HuH-7 (cell line): Measurements from ENCODE around the gene MADCAM1.

Source experiments
- DNase-seq: peaks from one replicate; pipeline ENCODE4 v3.0.0; 2011; ENCODE audit warnings: low spot score

The MADCAM1 gene

GRCh38 chr19:532561-533363, 36.5 kb downstream of the MADCAM1 start:
- DNase-seq: peak; percentile 63

GRCh38 chr19:533364-534058, 37.2 kb downstream of the MADCAM1 start:
- DNase-seq: no peak

GRCh38 chr19:534088-534487, 37.8 kb downstream of the MADCAM1 start:
- DNase-seq: no peak

DNA sequence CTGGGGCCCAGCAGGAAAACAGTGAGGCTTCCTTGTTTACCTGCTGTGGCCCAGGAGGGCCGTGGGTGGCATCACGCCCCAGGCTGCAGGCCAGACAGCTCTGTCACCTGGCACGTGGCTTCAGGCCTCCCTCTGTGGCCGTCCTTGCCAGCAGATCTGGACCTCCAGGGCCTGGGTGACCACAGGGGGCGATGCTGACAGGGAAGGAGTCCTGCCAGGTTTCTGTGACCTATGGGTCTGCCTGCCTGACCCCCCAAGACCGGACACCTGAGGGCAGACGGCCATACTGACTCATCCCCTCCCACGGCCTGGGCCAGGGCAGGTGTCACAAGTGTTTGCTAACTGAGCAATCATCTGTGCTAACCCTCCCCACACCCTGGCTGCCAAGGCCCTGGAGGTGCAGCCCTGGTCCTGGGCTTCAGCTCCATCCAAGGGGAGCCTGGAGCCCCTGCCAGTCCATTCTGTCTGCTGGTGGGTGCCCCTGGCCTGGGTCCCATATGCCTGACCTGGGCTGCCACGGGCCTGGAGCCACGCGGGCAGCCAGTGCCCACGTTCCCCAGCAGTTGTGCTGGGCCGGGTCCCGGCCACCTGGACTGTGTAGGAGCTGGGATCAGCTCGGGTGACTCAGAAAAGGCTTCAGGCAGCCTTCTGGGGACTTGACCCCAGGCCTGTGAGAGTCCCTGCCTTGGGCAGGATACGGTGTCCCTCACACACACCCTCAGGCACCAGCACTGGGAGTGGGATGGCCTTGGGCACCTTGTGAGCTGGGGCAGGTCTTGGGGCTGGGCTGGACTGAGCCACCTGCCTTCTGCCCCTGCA, 38.9 kb downstream of the MADCAM1 start:
- no peak for DNase-seq

- DNase-seq: no peak
Observed at GRCh38 chr19:536031-536880, 40.0 kb downstream of the MADCAM1 start.

GRCh38 chr19:536881-537404, 40.7 kb downstream of the MADCAM1 start:
- DNase-seq: no peak

- no peak for DNase-seq
Observed at GRCh38 chr19:538641-539428, 42.5 kb downstream of the MADCAM1 start.

DNA sequence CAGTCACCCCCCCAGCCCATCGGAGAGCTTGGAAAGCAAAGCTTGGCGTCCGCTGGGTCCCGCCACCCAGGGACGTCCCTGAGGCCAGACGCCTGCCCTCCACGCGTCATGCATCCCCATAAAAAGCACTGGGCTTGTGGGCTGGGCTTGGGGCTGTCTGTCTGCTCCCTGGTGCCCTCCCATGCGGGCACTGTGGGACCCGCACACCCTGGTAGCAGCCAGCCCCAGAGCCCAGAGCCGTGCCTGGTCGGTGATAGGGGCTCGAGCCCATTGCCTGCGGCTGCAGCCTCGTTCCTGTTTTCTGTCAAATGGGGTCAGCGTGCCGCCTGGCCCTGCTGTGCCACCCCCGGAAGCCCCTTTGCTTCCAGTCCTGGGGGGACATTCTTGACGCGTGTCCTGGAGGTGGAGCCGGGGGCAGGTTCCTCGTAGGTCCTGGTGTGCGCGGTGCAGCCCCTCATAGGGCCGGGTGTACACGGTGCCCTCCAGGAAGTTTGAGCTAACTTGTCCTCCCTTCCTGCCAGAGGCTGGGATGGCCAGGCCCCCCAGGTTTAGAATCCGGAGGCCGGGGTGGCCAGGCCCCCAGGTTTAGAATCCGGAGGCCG, 43.2 kb downstream of the MADCAM1 start:
- DNase-seq: no peak

- DNase-seq: no peak
Observed at GRCh38 chr19:540867-541637, 44.8 kb downstream of the MADCAM1 start.

GRCh38 chr19:541699-542098, 45.4 kb downstream of the MADCAM1 start:
- no peak for DNase-seq

DNA sequence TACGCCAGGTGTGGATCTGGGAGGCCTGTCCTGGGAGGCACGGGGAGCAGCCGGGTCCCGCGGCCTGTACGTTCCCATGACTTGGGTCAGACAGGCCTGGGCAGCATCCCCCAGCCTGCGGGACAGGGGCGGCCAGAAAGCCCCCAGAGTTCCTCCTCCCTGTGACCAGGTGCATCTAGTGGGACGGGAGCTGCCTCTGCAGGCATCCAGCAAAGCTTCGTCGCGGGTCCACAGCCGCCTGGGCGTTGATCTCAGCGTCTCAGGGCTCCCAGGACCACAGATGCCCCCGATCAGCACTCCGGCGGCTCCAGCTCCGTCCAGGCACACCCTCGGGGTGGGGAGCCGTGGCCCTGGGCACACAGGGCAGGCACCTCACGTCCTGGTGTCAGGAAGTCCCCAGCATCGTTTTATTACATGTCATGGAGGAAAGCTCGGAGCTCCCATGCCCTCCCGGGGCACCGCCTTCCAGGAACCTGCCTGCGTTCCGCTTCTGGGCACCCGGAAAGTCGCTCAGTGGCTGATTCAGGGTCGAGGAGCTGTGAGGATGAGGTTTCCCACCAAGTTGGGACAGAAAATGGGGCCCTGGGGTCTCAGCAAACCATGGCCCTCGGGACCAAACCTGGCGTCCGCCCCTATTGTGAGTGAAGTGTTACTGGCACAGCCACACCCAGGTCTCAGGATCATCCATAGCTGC, 46.0 kb downstream of the MADCAM1 start:
- no peak for DNase-seq

DNA sequence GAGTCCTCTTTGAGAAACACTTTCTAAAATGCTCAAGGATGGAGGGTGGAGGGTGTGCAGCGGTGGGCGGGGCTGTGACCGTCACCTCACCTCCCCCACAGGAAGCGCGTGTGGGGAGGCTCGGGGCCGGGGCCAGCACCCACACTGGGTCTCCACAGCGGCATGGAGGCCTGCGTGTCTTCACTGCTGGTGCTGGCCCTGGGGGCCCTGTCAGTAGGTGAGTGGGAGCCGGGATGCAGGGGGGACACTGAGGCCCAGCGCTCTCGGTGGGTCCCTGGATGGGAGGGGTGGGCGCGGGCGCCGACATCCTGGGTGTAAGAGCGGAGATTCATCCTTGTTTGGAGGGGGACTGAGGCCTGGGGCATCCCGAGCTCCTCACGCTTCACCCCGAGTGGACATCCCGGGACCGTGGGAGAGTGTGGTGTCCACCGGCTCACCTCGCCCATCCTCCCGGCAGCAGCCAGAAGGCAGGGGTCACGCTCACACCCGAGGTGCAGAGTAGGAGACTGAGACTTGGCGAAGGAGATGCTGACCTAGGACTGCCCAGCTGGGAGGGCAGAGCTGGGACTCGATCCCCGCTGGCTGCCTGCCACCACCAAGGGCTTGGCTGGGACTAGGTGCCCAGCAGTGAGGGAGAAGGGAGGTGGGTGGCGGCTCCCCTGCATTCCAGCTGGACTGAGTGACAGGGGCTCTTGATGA, 47.8 kb downstream of the MADCAM1 start, which contains the start of gene GZMM:
TSS of gene GZMM (plus strand) at position 144 of the 699 bp plus-strand sequence. CDS start at position 163, 19 bp downstream.
- no peak for DNase-seq

DNA sequence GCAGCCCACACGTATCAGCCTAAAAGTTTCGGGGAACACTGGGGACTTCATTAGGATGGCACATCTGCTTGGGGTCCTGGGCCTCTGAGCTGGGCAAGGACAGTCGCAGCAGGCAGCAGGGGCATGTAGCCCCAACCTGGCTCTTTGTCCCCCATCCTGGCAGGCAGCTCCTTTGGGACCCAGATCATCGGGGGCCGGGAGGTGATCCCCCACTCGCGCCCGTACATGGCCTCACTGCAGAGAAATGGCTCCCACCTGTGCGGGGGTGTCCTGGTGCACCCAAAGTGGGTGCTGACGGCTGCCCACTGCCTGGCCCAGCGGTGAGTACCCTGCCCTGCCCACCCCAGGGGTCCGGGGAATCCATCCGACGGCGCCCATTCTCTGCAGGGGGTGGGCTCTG, 50.8 kb downstream of the MADCAM1 start:
- no peak for DNase-seq

DNA sequence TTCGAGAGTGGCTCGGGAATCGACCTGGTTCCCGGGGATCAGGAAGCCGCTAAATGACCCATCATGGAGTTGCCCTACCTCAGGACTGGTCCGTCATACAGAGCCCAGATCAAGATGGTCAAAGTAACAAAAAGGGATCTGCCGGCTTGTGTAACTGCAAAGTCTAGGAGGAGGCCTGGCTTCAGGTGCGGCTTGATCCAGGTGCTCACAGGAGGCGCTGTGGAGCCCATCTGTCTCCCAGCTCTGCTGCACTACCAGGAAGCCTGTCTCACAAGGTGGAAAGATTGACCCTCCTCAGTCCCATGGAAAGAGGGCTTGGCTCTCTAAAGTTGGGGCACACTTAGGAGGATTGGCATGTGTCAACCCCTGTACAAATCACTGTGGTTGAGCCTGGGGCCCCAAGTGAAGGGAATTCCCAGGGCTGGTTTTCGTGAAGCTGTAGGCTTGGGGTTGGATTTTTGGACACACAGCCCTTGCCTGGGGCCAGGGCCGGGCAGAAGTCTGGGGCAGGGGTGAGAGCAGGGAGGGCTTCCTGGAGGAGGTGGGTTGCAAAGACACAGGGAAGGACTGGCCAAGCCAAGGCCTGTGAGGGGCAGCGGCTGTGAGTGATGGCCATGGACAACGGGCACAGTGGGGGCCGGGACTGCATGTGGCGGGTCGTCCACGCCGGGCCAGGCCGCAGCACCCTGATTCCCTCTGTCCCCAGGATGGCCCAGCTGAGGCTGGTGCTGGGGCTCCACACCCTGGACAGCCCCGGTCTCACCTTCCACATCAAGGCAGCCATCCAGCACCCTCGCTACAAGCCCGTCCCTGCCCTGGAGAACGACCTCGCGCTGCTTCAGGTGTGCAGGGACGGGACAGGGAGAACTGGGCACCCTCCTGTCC, 51.8 kb downstream of the MADCAM1 start:
- DNase-seq: no peak

DNA sequence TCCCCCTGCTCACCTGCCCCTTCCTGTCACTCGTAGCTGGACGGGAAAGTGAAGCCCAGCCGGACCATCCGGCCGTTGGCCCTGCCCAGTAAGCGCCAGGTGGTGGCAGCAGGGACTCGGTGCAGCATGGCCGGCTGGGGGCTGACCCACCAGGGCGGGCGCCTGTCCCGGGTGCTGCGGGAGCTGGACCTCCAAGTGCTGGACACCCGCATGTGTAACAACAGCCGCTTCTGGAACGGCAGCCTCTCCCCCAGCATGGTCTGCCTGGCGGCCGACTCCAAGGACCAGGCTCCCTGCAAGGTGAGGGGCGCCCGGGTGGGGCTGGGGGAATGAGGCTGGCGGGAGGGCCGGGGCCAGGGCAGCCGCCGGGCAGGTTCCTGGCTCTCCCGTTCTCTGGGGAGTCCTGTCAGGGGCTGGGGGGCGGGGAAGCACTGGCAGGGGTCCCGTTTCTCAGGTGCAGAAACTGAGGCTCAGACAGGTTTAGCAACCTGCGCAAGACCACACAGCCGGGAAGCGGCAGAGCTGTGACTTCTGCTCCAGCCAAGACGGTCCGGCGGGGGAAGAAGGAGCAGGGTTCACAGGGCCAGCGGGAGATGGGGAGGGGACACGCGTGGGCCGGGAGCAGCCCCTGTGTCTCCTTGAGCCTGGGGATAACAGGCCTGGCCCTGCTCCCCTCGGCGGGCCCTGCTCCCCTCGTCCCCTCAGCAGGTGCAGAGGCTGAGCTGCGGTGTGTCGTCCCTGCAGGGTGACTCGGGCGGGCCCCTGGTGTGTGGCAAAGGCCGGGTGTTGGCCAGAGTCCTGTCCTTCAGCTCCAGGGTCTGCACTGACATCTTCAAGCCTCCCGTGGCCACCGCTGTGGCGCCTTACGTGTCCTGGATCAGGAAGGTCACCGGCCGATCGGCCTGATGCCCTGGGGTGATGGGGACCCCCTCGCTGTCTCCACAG, 52.9 kb downstream of the MADCAM1 start:
- DNase-seq: no peak

- no peak for DNase-seq
Observed at GRCh38 chr19:554817-555216, 58.5 kb downstream of the MADCAM1 start.
